ENCODE results near the gene ZNF799.

ZNF799 gene

DNA sequence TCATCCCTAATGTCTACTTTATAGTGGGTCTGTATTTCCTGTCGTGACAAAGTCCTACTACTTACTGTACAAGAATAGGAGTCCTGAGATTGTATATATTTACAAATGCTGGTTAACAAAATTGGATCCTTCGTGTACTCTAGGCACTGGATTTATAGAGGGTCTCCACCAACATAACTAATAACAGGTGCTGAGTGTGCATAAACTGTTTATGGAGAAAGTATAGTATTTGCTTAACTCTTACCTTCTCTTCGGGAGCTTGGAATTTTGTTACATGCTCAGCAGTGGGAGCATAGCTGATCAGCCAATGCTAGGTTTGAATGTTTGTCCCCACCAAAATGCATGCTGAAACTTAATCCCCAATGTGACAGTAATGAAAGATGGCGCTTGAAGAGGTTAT is 47.7 kb downstream of the ZNF799 start:
- DNase-seq, result no peak

DNA sequence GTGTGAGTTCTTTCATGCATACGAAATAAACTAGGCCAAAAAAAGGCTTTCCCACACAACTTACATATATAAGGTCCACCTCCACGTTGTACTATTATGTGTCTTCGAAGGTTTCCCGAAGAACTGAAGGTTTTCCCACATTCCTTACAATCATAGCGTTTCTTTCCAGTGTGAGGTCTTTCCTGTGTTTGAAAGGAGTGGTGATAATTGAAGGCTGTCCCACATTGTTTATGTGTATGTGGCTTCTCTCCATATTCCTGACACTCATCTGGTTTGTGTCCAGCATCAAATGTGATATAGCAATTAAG is 50.2 kb downstream of the ZNF799 start:
- DNase-seq, result no peak

- DNase-seq, result no peak
Observed at GRCh38 chr19:12350185-12350889, 50.7 kb downstream of the ZNF799 start.

DNA sequence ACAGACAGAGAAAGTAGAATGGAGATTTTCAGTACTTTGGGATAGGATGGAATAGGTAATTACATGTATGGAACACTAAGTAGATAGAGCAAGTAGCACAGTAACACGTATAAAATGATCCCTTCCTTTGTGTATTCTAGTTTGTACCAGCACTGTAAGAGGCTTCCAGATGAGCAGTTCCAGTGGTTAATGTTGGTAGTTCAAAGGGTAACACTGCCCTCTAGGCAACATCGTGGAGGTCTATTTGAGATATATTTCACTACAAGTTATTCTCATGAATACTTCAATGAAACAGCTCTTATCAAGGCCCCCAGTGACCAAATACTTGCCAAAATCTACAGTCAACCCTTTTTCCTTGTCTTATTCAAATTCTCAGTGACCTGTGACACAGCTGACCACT is 54.2 kb downstream of the ZNF799 start:
- DNase-seq, result no peak

GRCh38 chr19:12345197-12345596 is 55.9 kb downstream of the ZNF799 start:
- DNase-seq, result no peak

Data from NCI-H446 treated with DMSO at 0.1 percent for 48 hours (cell line).